GM18870 (cell line): ENCODE results near the gene HRH1.

ENCODE experiments used
- ATAC-seq: cut with Tn5 transposase; IDR thresholded peaks from one replicate; pipeline ENCODE4 v1.9.1; 2021; ENCODE audit warnings: moderate library complexity; ENCODE audit not compliant: unreplicated experiment

HRH1 gene

GRCh38 chr3:11312166-11312565, 157.9 kb downstream of the HRH1 start:
- no peak for ATAC-seq
